GM18499 (cell line): Measurements from ENCODE around the gene GCNT4.
"Not testable (repeated sequence)": the region's sequence is repeated elsewhere in the genome, so short reads cannot be mapped to it uniquely, and the experiment has no call there.

Experiments used
- ATAC-seq: cut with Tn5 transposase; IDR thresholded peaks from one replicate; pipeline ENCODE4 v1.9.1; 2021; ENCODE audit warnings: moderate number of reproducible peaks; ENCODE audit not compliant: insufficient read depth, unreplicated experiment

GCNT4 gene, protein sequence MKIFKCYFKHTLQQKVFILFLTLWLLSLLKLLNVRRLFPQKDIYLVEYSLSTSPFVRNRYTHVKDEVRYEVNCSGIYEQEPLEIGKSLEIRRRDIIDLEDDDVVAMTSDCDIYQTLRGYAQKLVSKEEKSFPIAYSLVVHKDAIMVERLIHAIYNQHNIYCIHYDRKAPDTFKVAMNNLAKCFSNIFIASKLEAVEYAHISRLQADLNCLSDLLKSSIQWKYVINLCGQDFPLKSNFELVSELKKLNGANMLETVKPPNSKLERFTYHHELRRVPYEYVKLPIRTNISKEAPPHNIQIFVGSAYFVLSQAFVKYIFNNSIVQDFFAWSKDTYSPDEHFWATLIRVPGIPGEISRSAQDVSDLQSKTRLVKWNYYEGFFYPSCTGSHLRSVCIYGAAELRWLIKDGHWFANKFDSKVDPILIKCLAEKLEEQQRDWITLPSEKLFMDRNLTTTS

DNA sequence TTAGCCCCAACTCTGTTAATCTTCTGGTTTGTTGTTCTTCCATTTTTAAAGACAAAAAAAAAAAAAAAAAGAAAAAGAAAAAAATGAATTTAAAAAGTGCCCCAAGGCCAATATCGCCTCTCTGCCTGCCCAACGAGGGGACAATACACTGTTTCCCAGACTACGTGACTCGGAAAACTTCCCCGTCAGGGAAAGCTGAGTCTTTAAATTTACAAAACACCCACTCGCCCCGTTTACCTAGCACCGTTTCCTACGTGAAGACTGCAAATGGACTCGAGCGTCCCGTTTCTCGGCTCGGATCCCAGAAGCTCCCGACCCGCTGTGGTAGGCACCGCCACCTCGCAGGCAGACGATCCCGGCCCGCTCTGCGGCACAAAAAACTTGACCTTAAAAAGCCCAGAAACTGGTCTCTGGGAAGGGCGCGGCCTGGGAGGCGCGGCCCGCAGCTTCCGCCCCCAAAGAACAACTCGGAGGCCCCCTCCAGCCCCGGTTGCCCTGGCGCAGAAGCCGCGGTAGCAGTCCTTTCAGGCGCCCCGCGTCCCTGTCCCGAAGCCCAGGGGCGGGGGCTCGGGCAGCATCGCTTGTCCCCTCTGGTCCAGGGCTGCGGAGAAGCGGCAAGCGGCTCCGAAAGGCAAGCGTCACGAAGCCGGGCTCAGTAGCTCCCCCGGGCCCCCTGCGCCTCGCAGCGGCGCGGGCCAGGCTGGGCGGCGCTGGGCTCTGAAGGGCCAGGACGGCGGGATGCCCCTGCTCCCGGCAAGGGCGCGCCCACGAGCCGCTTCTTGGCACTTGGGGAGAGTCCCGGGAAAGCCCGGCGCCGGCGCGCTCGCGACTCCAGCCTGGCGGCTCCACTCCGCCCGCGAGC lies at the start of gene GCNT4:
Gene GCNT4, minus strand, starts transcription at position 367 of the 862 bp plus-strand sequence. CDS start 22,521 bp downstream, outside the sequence.
- no peak for ATAC-seq

DNA sequence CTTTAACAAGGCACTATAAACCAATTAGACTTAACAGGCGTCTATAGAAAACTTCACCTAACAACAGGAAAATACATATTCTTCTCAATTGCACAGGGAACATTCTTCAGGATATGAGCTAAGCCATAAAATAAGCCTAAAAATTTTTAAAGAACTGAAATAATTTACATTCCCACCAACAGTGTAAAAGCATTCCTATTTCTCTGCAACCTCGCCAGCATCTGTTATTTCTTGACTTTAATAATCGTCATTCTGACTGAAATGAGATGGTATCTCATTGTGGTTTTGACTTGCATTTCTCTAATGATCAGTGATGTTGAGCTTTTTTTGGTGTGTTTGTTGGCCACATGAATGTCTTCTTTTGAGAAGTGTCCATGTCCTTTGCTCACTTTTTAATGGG lies 43.6 kb upstream of the GCNT4 start:
- not testable (repeated sequence) for ATAC-seq

DNA sequence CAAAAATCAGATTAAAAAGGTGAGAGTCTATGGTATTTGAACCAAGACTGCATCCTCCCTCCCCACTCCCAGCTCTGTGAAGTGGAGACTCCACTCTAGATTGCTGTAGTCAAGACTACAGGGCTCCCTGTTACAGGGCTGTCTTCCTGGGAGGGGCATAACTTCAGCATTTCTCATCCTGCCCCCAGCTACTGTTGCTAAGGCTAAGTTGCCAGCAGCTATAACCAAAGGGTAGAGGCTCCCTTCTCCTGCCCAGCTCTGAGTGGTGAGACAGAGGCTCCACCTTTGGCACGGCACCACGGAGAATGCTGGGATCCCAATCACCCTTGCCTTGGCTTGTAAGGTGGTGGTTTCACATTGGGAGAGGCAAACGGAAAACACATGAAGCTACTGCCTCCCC lies 39.2 kb upstream of the GCNT4 start:
- ATAC-seq: no peak

DNA sequence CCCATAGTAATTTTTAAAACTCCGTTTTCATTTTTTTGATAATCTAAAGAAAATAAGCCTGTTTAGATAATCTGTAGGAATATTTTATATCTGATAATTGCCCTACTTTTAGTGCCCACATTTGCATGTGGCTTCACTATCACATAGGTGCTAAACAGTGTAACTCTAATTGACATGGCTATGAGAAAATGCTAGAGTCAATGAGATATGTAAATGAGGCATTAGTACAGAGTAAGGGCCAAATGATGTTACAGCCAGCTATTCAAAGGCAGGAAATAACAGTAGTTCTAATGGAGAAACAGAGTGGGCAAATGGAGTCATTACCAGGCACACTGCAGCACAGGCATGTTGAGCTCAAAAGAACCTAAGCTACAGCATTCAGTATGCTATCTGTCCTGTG lies 37.3 kb upstream of the GCNT4 start:
- ATAC-seq: no peak

GRCh38 chr5:75089137-75089536 lies 36.8 kb upstream of the GCNT4 start:
- no peak for ATAC-seq

- no peak for ATAC-seq
Observed at GRCh38 chr5:75088648-75089047, 36.3 kb upstream of the GCNT4 start.

DNA sequence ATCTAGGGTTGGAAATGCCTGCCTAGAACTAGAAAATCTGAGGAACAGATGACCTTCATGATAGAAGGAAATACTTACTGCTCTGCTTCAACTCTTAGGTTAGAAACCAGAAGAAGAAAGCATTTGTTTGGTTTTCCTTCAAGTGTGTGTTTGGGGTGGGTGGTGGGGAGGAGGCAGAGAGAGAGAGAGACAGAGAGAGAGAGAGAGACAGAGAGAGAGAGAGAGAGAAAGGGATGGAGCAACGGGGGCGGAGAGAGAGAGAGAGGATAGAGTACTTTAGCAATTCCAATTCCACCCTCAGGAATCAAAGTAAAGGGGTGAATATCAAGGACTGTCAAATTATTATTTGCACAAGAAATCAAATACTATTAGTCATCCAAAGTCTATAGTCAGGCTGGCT lies 29.2 kb upstream of the GCNT4 start:
- no peak for ATAC-seq

GRCh38 chr5:75079346-75079745 lies 27.0 kb upstream of the GCNT4 start:
- ATAC-seq: not testable (repeated sequence)

- no peak for ATAC-seq
Observed at GRCh38 chr5:75078027-75078426, 25.7 kb upstream of the GCNT4 start.

DNA sequence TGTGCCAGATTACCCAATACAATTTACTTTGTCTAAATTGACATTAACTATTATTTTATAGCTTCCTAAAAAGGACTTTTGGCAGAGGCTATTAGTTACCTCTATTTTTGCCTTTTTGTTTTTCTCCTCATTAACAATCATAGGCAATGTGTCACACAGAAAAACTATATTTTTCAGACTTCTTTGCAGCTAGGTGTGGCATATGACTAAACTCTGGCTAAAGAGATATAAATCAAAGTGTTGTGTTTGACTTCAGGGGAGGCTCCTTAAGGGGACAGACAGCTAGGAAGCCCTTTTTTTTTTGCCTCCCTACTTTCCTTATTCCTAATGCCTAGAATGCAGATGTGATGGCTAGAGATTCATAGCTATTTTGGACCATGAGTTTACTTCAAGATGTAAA lies 19.7 kb upstream of the GCNT4 start:
- ATAC-seq: no peak

- no peak for ATAC-seq
Observed at GRCh38 chr5:75071100-75071499, 18.7 kb upstream of the GCNT4 start.

DNA sequence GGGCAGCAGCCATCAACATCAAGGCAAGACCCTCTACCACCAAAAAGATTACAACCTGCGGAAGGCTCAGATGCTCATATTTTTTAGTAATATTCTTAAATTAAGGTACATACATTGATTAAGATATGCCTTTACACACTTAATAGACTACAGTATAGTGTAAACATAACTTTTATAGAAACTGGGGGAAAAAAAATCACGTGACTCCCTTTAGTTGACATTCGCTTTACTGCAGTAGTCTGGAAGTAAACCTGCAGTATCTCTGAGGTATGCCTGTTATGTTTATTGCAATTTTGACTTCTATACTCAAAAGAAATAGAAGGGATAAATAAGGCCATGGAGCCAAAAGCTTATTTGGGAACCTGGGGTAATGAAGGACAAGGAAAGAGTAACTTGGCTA lies 15.1 kb upstream of the GCNT4 start:
- ATAC-seq: no peak

DNA sequence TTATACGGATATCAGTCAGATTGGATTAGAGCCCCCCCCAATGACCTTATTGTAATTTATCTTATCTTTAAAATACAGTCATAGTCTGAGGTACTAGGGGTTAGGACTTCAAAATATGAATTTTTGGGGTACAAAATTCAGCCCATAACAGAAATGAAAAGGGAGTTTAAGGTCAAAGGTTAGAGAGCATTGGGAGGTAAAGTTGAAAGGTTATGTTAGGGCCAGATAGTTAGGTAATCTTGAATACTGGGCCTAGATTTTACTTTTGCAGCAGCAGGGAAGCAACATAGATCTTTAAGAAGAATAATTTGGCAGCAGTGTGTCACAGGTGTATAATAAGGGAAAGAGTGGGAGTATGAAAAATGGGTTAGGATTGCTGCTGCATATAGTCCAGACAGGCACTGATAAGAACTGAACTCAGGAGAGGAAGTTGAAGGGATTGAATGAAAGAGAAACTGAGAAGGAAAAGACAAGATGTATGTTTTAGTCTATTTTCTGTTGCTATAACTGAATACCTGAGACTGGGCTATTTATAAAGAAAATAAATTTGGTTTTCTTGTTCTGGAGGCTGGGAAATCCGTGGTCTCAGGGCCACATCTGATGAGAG lies 10.7 kb upstream of the GCNT4 start:
- no peak for ATAC-seq

GRCh38 chr5:75059912-75060545 lies 7.7 kb upstream of the GCNT4 start:
- no peak for ATAC-seq

GRCh38 chr5:75058986-75059535 lies 6.7 kb upstream of the GCNT4 start:
- no peak for ATAC-seq

- ATAC-seq: no peak
Observed at GRCh38 chr5:75057561-75057960, 5.2 kb upstream of the GCNT4 start.

DNA sequence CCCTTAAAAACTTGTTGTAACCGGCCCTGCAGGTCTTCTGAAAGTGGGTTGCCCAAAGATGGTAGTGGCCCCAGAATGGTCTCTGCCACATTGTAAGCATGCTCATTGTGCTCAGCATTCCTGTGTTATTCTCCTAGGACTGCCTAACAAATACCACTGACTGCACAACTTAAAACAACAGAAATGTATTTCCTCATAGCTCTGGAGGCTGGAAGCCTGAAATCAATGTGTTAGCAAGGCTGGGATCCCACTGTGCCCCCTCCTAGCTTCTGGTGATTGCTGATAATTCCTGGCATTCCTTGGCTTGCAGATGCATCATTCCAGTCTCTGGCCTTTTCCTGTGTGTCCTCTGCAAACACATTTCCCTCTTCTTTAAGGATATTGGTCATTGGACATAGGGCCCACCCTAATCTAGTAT lies 3.4 kb upstream of the GCNT4 start:
- no peak for ATAC-seq

DNA sequence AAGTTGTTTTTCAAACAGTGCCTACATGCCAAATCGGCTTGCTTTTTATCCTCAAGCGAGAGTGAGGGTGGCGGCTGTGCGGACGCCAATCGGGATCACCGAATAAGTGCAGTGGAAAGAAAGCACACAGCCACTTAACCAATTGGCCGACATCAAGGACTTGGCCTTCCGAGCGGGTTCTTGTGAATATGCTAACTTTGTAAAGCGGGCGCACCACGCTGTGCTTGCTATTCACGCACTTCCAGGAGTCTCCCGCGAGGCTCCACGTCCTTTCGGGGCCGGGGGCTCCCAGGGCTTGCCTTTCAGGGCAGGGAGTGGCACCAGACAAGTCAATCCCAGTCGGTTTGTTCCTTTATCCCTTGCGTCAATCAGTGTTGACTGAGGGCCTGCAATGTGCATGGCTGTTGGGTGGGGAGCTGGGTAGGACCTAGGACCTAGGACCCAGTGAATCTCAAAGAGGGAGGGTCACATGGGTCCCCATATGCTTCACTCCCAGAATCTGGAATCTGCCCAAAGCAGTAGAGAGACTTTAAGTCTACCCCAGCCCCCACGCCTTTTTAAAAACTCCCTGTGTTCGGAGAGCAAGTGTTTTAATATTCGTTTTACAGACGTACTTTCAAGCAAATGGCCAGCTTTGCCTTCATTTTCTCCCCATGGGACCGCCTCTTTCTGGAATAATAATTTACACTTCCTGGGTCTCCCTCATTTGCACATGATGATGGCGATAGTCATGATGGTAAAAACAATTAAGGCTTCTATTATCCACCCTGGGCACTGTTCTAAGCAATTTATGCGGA lies 2.0 kb upstream of the GCNT4 start:
- no peak for ATAC-seq
